ENCODE measurements around the gene RAB3B. TPM values are rescaled to one million over a fixed set of nuclear protein-coding genes. Genes with fewer than 3 reads are reported as not detected.

Gene RAB3B
- total and polyA plus RNA-seq, 9 of the 15 experiments (the other 6 are each of a cell fraction or from before 2014, with no cell fraction given) = 0.07 to 0.47 (median 0.27) TPM

DNA sequence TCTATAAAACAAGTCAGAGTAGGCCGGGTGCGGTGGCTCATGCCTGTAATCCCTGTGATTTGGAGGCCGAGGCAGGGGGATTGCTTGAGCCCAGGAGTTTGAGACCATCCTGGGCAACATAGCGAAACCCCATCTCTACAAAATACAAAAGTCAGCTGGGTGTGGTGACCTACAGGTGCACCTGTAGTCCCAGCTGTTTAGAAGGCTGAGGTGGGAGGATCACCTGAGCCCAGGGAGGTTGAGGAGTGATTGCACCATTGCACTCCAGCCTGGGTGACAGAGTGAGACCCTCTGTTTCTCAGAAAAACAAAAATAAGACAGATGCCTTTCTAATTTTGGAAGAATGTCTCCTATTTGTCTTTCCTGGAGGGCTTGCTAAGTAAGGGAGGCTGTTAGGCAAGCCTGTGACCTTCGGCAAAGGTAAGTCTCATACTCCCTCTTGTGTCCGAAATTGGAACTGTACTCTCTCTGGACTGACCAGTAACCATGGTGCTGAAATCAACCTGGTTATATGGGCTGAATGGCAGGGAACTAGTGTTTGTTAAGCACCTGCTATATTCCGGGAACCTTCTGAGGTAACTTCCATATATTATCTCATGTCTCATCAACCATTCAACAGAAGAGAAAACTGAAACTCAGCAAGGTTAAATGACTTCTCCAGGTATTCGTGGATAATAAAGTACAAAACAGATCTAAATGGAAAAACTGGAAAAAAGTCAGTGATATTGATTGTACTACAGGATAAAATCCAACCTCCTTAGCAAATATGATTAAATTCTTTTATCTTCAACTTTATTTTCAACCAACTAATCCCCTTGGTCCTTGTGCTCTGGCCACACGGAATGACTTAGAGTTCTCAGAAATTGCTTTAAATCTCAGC lies 11.8 kb upstream of the RAB3B start:
- Histone ChIP-seq H3K9me3 (replicated peaks; ENCODE audit: control insufficient read depth, insufficient read depth, low read depth, low read length) (no peaks in the 10 kb centered on the region), H2AFZ (ENCODE audit: low read depth, low read length) (no peak overlapping the region), H3K4me2 (ENCODE audit: insufficient read depth, low read length) (no peak overlapping the region), H3K79me2 (ENCODE audit: control insufficient read depth, insufficient read depth, low read length) (no peaks in the 10 kb centered on the region), H4K20me1 (replicated peaks; ENCODE audit: control insufficient read depth, insufficient read depth, low read length) (no peaks in the 10 kb centered on the region), H3K9me1 (ENCODE audit: control insufficient read depth, insufficient read depth, low read length) (no peaks in the 10 kb centered on the region), H3K27me3 (ENCODE audit: control insufficient read depth in 2 of 2, insufficient read depth in 2 of 2, low read length in 2 of 2) (peaks cover 0 to 3% of the 10 kb centered on the region in 2 experiments; a peak in 2 of 5 replicates), H3K9ac (ENCODE audit: insufficient read depth in 1 of 2, low read depth in 2 of 2, low read length in 2 of 2) (no peak overlapping the region), H3K4me1 (replicated peaks in 1 of 2; ENCODE audit: control insufficient read depth in 2 of 2, insufficient read depth in 2 of 2, low read length in 2 of 2) (peaks cover 0 to 7% of the 10 kb centered on the region in 2 experiments; a peak in 4 of 5 replicates), H3K4me3 (no peak overlapping the region), H3K36me3 (ENCODE audit: control insufficient read depth, insufficient read depth, low read length) (no peaks in the 10 kb centered on the region), H3K27ac (ENCODE audit: extremely low read depth, low read depth, low read length) (no peak overlapping the region)
- DNase-seq (ENCODE audit: extremely low read depth in 1 of 4, low spot score in 3 of 4) = peak; percentile 89 to 91 (median 89)
- 30% methylated on average over 9 of the region's 9 CpGs for WGBS (ENCODE audit: insufficient coverage, low coverage, missing lambda C conversion rate)
- in situ Hi-C loops (cut with MboI) = no loop called here
- intact Hi-C loops (cut with micrococcal nuclease) = loop anchor here (1.0 to 10.0 kb wide), 4 partner anchors 105 to 435 kb away; no protein-coding TSS in a partner anchor
- BruUV-seq (replicated peaks) = no TSS peak
- CTCF ChIA-PET (ENCODE audit: low intra/inter-chr PET ratio) = interaction anchor here (0.7 to 6.0 kb wide), 3 partner anchors 102 to 1128 kb away, joined by 3 to 61 read pairs (median 4); no protein-coding TSS in a partner anchor
- POLR2A ChIA-PET = no interaction called here
- FAIRE-seq = peak; percentile 96
- ATAC-seq = peak; percentile 96
- no peak for TF ChIP-seq SIRT6 (IDR thresholded peaks at IDR 0.05; ENCODE audit: low read depth, low read length)
- TF ChIP-seq CREBBP (IDR thresholded peaks at IDR 0.05; ENCODE audit: low read depth, low read length) = no peak
- TF ChIP-seq, protein P1, sequence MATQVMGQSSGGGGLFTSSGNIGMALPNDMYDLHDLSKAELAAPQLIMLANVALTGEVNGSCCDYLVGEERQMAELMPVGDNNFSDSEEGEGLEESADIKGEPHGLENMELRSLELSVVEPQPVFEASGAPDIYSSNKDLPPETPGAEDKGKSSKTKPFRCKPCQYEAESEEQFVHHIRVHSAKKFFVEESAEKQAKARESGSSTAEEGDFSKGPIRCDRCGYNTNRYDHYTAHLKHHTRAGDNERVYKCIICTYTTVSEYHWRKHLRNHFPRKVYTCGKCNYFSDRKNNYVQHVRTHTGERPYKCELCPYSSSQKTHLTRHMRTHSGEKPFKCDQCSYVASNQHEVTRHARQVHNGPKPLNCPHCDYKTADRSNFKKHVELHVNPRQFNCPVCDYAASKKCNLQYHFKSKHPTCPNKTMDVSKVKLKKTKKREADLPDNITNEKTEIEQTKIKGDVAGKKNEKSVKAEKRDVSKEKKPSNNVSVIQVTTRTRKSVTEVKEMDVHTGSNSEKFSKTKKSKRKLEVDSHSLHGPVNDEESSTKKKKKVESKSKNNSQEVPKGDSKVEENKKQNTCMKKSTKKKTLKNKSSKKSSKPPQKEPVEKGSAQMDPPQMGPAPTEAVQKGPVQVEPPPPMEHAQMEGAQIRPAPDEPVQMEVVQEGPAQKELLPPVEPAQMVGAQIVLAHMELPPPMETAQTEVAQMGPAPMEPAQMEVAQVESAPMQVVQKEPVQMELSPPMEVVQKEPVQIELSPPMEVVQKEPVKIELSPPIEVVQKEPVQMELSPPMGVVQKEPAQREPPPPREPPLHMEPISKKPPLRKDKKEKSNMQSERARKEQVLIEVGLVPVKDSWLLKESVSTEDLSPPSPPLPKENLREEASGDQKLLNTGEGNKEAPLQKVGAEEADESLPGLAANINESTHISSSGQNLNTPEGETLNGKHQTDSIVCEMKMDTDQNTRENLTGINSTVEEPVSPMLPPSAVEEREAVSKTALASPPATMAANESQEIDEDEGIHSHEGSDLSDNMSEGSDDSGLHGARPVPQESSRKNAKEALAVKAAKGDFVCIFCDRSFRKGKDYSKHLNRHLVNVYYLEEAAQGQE (IDR thresholded peaks at IDR 0.05; ENCODE audit: borderline replicate concordance) = peak; percentile 99
- TF ChIP-seq, protein P1 (CRISPR knock-in tag; IDR thresholded peaks at IDR 0.05; ENCODE audit: low read depth) = peak; percentile 95
- TF ChIP-seq, protein P2, sequence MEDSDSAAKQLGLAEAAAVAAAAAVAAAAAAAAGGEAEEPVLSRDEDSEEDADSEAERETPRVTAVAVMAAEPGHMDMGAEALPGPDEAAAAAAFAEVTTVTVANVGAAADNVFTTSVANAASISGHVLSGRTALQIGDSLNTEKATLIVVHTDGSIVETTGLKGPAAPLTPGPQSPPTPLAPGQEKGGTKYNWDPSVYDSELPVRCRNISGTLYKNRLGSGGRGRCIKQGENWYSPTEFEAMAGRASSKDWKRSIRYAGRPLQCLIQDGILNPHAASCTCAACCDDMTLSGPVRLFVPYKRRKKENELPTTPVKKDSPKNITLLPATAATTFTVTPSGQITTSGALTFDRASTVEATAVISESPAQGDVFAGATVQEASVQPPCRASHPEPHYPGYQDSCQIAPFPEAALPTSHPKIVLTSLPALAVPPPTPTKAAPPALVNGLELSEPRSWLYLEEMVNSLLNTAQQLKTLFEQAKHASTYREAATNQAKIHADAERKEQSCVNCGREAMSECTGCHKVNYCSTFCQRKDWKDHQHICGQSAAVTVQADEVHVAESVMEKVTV (CRISPR knock-in tag; IDR thresholded peaks at IDR 0.05) = peak; percentile 93
- TF ChIP-seq MYNN (IDR thresholded peaks at IDR 0.05) = 0 out of 2 replicates have a peak, but pooled peaks have one; percentile 37
- no peak for TF ChIP-seq MYNN (CRISPR knock-in tag; IDR thresholded peaks at IDR 0.05)
- no peak for TF ChIP-seq KAT7 (CRISPR knock-in tag; IDR thresholded peaks at IDR 0.05; ENCODE audit: borderline replicate concordance)
- TF ChIP-seq, protein P3, sequence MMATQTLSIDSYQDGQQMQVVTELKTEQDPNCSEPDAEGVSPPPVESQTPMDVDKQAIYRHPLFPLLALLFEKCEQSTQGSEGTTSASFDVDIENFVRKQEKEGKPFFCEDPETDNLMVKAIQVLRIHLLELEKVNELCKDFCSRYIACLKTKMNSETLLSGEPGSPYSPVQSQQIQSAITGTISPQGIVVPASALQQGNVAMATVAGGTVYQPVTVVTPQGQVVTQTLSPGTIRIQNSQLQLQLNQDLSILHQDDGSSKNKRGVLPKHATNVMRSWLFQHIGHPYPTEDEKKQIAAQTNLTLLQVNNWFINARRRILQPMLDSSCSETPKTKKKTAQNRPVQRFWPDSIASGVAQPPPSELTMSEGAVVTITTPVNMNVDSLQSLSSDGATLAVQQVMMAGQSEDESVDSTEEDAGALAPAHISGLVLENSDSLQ (IDR thresholded peaks at IDR 0.05) = no peak
